NCI-H510A treated with DMSO at 0.1 percent for 48 hours (cell line): Measurements from ENCODE around the gene TRAIP.
A peak's percentile ranks its signal among the peaks of the same experiment; 100 is the strongest.
"Not testable (repeated sequence)": the region's sequence is repeated elsewhere in the genome, so short reads cannot be mapped to it uniquely, and the experiment has no call there.

Experiments
- DNase-seq: peaks from one replicate; lab custom pipeline; 2025; lab: John Stamatoyannopoulos, UW

The TRAIP gene, protein sequence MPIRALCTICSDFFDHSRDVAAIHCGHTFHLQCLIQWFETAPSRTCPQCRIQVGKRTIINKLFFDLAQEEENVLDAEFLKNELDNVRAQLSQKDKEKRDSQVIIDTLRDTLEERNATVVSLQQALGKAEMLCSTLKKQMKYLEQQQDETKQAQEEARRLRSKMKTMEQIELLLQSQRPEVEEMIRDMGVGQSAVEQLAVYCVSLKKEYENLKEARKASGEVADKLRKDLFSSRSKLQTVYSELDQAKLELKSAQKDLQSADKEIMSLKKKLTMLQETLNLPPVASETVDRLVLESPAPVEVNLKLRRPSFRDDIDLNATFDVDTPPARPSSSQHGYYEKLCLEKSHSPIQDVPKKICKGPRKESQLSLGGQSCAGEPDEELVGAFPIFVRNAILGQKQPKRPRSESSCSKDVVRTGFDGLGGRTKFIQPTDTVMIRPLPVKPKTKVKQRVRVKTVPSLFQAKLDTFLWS

DNA sequence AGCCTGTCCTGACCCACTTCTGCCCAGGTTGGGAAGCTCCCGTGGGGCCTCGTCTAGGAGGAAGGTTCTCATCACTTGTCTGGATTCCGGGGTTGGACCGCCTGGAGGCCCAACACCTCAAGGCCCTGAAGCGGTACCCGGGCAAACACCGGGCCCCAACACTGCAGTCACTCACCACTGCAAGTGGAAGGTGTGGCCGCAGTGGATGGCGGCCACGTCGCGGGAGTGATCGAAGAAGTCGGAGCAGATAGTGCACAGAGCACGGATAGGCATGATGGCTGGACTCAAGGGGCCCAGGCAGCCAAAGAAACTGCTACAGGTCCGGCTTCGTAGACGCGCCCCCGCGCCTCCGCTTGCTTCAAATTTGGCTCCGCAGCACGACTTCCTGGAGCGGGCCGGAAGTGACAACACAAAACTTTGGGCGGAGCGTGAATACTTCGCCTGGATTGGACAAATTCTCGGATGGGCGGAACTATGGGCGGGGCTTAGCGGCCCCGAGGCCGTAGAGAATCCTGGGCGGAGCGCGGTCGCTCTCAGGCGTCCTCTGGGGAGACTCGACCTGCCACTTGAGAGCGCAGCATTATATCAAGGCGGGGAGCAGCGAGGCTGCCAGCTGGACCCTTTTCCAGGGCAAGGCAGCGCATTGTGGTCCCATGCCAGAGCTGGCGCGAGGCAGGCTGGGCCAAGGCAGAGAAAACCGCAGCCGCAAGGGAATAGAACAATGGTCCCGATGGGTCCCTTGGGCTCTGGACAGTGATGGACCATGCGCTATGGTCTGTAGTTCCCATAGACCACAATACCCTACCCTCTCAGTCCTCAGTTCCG is at the start of gene TRAIP:
TRAIP (minus strand) TSS at position 384 of the 825 bp plus-strand sequence; CDS start at position 273, 111 bp downstream.
- DNase-seq: peak; percentile 85

GRCh38 chr3:49904448-49904847 is 48.1 kb upstream of the TRAIP start:
- not testable (repeated sequence) for DNase-seq

DNA sequence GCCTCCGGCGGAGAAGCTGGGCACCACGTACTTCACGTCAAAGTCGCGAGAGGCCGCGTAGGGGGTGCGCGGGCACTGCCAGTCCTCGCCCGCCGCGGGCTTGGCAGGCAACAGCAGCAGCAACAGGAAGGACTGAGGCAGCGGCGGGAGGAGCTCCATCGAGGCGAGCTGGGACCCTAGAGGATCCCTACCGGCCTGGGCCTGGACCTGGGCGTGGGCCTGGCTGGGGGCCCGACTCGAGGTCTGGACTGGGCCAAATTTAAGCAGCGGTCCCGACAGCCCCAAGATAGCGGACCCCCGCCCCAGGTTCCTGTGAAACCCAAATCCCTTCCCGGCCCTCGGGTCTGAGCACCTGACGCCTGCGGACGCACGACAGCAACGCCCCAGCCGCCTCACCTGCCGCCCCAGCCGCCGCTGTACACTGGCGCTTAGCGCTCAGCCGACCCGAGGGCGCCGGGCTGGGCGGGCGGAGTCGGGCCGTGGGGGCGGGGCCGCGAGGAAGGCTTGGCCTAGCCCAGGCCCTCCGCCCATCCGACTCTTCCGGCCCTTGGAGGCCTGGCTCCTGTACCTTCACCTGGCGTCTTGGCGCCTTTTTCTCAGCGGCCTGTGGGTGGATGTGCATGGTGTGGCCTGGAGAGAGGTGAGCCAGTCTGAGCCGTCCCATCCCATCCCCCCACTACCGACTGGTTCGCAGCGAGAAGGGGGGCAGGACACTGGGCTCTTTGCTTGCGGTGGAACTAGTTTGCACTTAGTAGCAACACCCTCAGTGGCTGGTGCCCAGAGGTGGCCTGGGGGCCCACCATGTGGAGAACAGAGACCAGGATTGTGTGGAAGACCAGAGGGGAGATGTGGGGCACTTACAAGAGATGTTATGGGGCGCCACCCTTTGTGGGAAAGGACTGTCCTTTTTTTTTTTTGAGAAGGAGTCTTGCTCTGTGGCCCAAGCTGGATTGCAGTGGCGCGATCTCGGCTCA is 47.4 kb upstream of the TRAIP start, which contains the start of gene MST1R:
MST1R (minus strand) TSS at position 423 of the 974 bp plus-strand sequence; CDS start at position 159, 264 bp downstream.
- peak; percentile 91 for DNase-seq

GRCh38 chr3:49902511-49903345 is 46.4 kb upstream of the TRAIP start:
- DNase-seq: no peak

- DNase-seq: peak; percentile 15
These were observed 45.3 kb upstream of the TRAIP start for GRCh38 chr3:49901366-49902339.

- DNase-seq: peak; percentile 22
These were observed 44.3 kb upstream of the TRAIP start for GRCh38 chr3:49900491-49901153.

DNA sequence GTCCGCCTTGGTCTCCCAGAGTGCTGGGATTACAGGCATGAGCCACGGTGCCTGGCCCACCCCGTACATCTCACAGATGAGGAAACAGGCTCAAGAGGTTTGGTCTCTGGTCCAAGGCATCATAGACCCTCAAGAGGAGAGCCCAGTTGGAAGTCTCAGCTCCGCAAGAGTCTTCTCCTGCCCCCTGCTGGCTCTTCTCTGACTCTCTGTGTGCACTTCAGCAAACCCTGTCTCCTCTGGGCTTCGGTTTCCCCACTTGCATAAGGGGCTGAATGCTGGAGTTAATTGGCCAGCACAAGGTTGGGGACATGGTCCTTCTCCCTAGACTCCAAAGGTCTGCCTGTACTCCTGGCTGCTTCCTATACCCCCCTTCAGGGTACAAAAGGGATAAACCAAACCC is 43.5 kb upstream of the TRAIP start:
- DNase-seq: no peak

DNA sequence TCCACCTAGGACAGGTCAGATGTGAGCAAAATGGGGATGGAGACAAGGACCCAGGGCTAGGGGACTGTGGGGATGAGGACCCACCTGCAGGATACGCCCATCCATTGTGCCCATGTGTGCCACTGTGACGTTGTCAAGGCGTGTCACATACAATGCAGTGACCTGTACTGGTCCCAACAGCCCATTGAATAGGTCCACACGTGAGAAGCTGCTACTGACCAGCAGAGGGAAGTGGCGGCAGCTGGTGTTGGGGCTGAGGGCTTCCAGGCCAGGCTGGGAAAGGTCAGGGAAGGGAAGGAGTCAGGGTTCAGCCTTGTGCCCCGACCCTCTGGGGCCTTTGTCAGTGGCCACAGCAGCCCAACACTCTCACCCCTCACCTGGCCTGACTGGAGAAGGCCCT is 42.6 kb upstream of the TRAIP start:
- no peak for DNase-seq

- DNase-seq: no peak
These were observed 40.0 kb upstream of the TRAIP start for GRCh38 chr3:49896345-49896744.

DNA sequence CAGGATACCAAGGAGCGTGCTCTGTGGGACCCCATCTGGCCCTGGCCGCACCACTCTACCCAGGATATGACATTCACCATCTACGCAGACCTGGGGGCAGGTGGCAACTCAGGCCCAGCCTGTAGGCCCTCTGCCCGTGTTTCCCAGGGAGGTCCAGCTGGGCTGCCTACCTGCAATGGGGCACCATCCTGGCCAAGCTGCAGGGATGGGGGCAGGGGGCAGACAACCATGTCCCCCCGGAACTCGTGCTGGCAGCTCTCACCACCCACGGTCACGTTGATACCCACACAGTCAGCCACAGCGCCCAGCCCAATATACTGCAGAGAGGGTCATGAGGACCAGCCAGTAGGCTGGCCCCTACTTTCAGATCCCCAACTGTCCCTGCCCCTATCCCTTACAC is 39.4 kb upstream of the TRAIP start:
- DNase-seq: no peak

DNA sequence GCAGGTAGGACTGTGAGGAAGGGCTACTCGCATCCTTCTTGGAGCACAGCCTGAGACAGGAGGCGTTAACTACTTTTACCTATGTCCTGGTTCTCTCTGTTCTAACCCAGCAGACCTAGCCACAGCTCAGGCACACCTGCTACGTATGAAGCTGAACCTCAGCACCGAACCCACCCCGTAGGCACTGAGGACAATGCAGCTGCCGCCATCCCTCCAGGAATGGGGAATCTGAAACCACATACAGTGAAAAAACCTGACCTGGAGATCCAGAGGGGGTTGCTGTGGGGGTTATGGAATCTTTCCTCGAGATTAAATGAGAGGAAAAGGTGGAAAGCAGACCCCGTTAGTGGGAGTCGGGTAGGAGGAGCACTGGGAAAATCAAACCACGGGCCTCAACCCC is 32.9 kb upstream of the TRAIP start:
- DNase-seq: no peak

GRCh38 chr3:49886922-49887265 is 30.5 kb upstream of the TRAIP start:
- no peak for DNase-seq

GRCh38 chr3:49883998-49884397 is 27.6 kb upstream of the TRAIP start:
- DNase-seq: no peak

GRCh38 chr3:49882166-49882565 is 25.8 kb upstream of the TRAIP start:
- DNase-seq: no peak

GRCh38 chr3:49880581-49881315 is 24.4 kb upstream of the TRAIP start:
- no peak for DNase-seq

- no peak for DNase-seq
These were observed 23.4 kb upstream of the TRAIP start for GRCh38 chr3:49879721-49880120.

DNA sequence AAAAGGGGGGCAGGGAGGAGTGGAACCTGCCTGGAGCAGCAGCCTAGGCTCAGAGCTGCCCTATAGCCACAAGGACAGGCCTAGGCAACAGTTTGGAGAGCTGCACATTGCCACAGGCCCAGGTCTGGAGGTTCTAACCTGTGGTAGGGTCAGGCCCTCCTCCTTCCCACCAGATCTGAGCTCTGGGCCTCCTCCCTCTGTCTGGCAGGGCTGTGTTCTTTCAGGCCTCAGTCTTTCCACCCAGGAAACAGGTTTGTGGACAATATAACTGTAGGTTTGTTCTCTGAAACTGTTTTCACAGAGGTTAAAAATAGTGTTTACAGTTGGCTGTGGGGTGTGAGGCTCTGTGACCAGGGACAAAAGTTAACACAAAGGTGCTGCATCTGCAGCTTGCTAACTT is 22.3 kb upstream of the TRAIP start:
- DNase-seq: no peak

GRCh38 chr3:49877716-49878115 is 21.4 kb upstream of the TRAIP start:
- no peak for DNase-seq
